Neuron (in vitro differentiated cells): ENCODE measurements around the gene LRRC63.
"Not testable (repeated sequence)": the region's sequence is repeated elsewhere in the genome, so short reads cannot be mapped to it uniquely, and the experiment has no call there.

Source experiments
- H2AFZ ChIP-seq: one replicate; pipeline ENCODE4 v1.6.1; 2013; ENCODE audit warnings: low read depth, mild to moderate bottlenecking, inconsistent platforms, low read length, moderate library complexity
- H3K27me3 ChIP-seq: one replicate; pipeline ENCODE4 v1.6.1; 2013; ENCODE audit warnings: low read length; ENCODE audit not compliant: insufficient read depth
- H3K36me3 ChIP-seq: one replicate; pipeline ENCODE4 v1.6.1; 2013; ENCODE audit warnings: low read length; ENCODE audit not compliant: insufficient read depth
- H3K4me1 ChIP-seq: one replicate; pipeline ENCODE4 v1.6.1; 2013; ENCODE audit warnings: low read length; ENCODE audit not compliant: insufficient read depth
- H3K4me3 ChIP-seq: 2 replicates; pipeline ENCODE4 v1.5.1; 2013; ENCODE audit warnings: mild to moderate bottlenecking, low read length, moderate library complexity
- H3K9me3 ChIP-seq: one replicate; pipeline ENCODE4 v1.6.1; 2013; ENCODE audit warnings: low read length

Gene LRRC63

GRCh38 chr13:46211483-46212351 is at the start of gene LRRC63:
Gene LRRC63, plus strand, starts transcription at chr13:46211928. Its CDS starts 1,107 bp downstream, at chr13:46213035.
- H3K9me3 ChIP-seq: no peaks in the 10 kb centered on the region
- peaks cover 11% of the 10 kb centered on the region for H3K27me3 ChIP-seq
- no peaks in the 10 kb centered on the region for H3K36me3 ChIP-seq
- H3K4me1 ChIP-seq: no peaks in the 10 kb centered on the region
- peak within 1 kb of the TSS; percentile 37 for H3K4me3 ChIP-seq
- H2AFZ ChIP-seq: peak within 1 kb of the TSS; percentile 65

- H2AFZ ChIP-seq, H3K4me3 ChIP-seq, H3K9me3 ChIP-seq, H3K27me3 ChIP-seq, H3K4me1 ChIP-seq, H3K36me3 ChIP-seq: not testable (repeated sequence)
Observed at GRCh38 chr13:46162741-46163140, 49.0 kb upstream of the LRRC63 start.

GRCh38 chr13:46164661-46165060 is 47.1 kb upstream of the LRRC63 start:
- H2AFZ ChIP-seq: no peak overlapping the region
- no peaks in the 10 kb centered on the region for H3K36me3 ChIP-seq
- H3K4me3 ChIP-seq: no peak overlapping the region
- H3K27me3 ChIP-seq: peaks cover 6% of the 10 kb centered on the region
- no peaks in the 10 kb centered on the region for H3K9me3 ChIP-seq
- no peaks in the 10 kb centered on the region for H3K4me1 ChIP-seq

- Histone ChIP-seq H3K27me3 (peaks cover 13% of the 10 kb centered on the region), H2AFZ (no peak overlapping the region), H3K4me3 (no peak overlapping the region), H3K4me1 (peaks cover 6% of the 10 kb centered on the region), H3K36me3 (no peaks in the 10 kb centered on the region), H3K9me3 (no peaks in the 10 kb centered on the region)
Observed at GRCh38 chr13:46165485-46166223, 46.1 kb upstream of the LRRC63 start.

- no peaks in the 10 kb centered on the region for H3K36me3 ChIP-seq
- peaks cover 13% of the 10 kb centered on the region for H3K27me3 ChIP-seq
- H3K4me3 ChIP-seq: no peak overlapping the region
- no peak overlapping the region for H2AFZ ChIP-seq
- H3K4me1 ChIP-seq: peaks cover 12% of the 10 kb centered on the region
- no peaks in the 10 kb centered on the region for H3K9me3 ChIP-seq
Observed at GRCh38 chr13:46166224-46166584, 45.5 kb upstream of the LRRC63 start.

- no peak overlapping the region for H3K4me3 ChIP-seq
Observed at GRCh38 chr13:46166947-46167610, 44.6 kb upstream of the LRRC63 start.

GRCh38 chr13:46168341-46168740 is 43.4 kb upstream of the LRRC63 start:
- Histone ChIP-seq H2AFZ (no peak overlapping the region), H3K9me3 (no peaks in the 10 kb centered on the region), H3K36me3 (no peaks in the 10 kb centered on the region), H3K4me3 (no peak overlapping the region), H3K27me3 (peaks cover 13% of the 10 kb centered on the region), H3K4me1 (peaks cover 15% of the 10 kb centered on the region)

More at GRCh38 chr13:46166947-46167610, 44.6 kb upstream of the LRRC63 start:
- Histone ChIP-seq H3K9me3 (no peaks in the 10 kb centered on the region), H3K36me3 (no peaks in the 10 kb centered on the region), H2AFZ (no peak overlapping the region), H3K4me1 (peaks cover 15% of the 10 kb centered on the region), H3K27me3 (peaks cover 13% of the 10 kb centered on the region)

GRCh38 chr13:46168783-46169182 is 42.9 kb upstream of the LRRC63 start:
- Histone ChIP-seq H3K4me1 (peaks cover 15% of the 10 kb centered on the region), H3K9me3 (no peaks in the 10 kb centered on the region), H2AFZ (no peak overlapping the region), H3K4me3 (no peak overlapping the region), H3K27me3 (peaks cover 13% of the 10 kb centered on the region), H3K36me3 (no peaks in the 10 kb centered on the region)

GRCh38 chr13:46169758-46170157 is 42.0 kb upstream of the LRRC63 start:
- Histone ChIP-seq H3K4me1 (peaks cover 15% of the 10 kb centered on the region), H2AFZ (no peak overlapping the region), H3K4me3 (no peak overlapping the region), H3K36me3 (no peaks in the 10 kb centered on the region), H3K9me3 (no peaks in the 10 kb centered on the region), H3K27me3 (peaks cover 13% of the 10 kb centered on the region)

GRCh38 chr13:46170268-46170667 is 41.5 kb upstream of the LRRC63 start:
- Histone ChIP-seq H3K4me1 (peaks cover 15% of the 10 kb centered on the region), H3K36me3 (no peaks in the 10 kb centered on the region), H3K27me3 (peaks cover 13% of the 10 kb centered on the region), H3K4me3 (no peak overlapping the region), H2AFZ (no peak overlapping the region), H3K9me3 (no peaks in the 10 kb centered on the region)

GRCh38 chr13:46170687-46171086 is 41.0 kb upstream of the LRRC63 start:
- Histone ChIP-seq H3K4me3 (no peak overlapping the region), H3K36me3 (no peaks in the 10 kb centered on the region), H3K4me1 (peaks cover 15% of the 10 kb centered on the region), H2AFZ (no peak overlapping the region), H3K27me3 (peaks cover 13% of the 10 kb centered on the region), H3K9me3 (no peaks in the 10 kb centered on the region)

GRCh38 chr13:46171217-46171616 is 40.5 kb upstream of the LRRC63 start:
- Histone ChIP-seq H3K27me3 (peaks cover 13% of the 10 kb centered on the region), H2AFZ (no peak overlapping the region), H3K4me1 (peaks cover 15% of the 10 kb centered on the region), H3K9me3 (no peaks in the 10 kb centered on the region), H3K4me3 (no peak overlapping the region), H3K36me3 (no peaks in the 10 kb centered on the region)

GRCh38 chr13:46171739-46172138 is 40.0 kb upstream of the LRRC63 start:
- Histone ChIP-seq H3K4me1 (peaks cover 15% of the 10 kb centered on the region), H3K4me3 (no peak overlapping the region), H3K36me3 (no peaks in the 10 kb centered on the region), H3K27me3 (peaks cover 13% of the 10 kb centered on the region), H3K9me3 (no peaks in the 10 kb centered on the region), H2AFZ (no peak overlapping the region)
